ENCODE results near the gene ZNF226. TPM values are rescaled to one million over a fixed set of nuclear protein-coding genes. Genes with fewer than 3 reads are reported as not detected.

The ZNF226 gene
- total RNA-seq, 1 donor from 2014 or later, result 14.0 TPM

Other genes with a start within 250 kb of the ZNF226 start
- 11.8 and 13.7 TPM in 2 replicates for gene ZNF45, start 229.8 kb upstream of the ZNF226 start, total RNA-seq
- 4.7 and 6.1 TPM in 2 replicates for gene ZNF221, start 213.9 kb upstream of the ZNF226 start, total RNA-seq
- gene ZNF155, start 180.9 kb upstream of the ZNF226 start, total RNA-seq, result 8.6 and 9.7 TPM in 2 replicates
- gene ZNF230, start 162.1 kb upstream of the ZNF226 start, total RNA-seq, result 3.9 and 4.0 TPM in 2 replicates
- 8.2 and 8.7 TPM in 2 replicates for gene ZNF222, start 139.7 kb upstream of the ZNF226 start, total RNA-seq
- gene ZNF223, start 113.1 kb upstream of the ZNF226 start, total RNA-seq, result 5.8 and 6.1 TPM in 2 replicates
- gene ZNF284, start 92.9 kb upstream of the ZNF226 start, total RNA-seq, result 2.3 and 2.4 TPM in 2 replicates
- gene ZNF224, start 70.7 kb upstream of the ZNF226 start, total RNA-seq, result 24.5 and 27.0 TPM in 2 replicates
- 4.2 TPM in 2 replicates for gene ZNF225, start 51.7 kb upstream of the ZNF226 start, total RNA-seq
- gene ZNF234, start 23.5 kb upstream of the ZNF226 start, total RNA-seq, result 6.9 and 9.0 TPM in 2 replicates
- 13.8 and 15.8 TPM in 2 replicates for gene ZNF227, start 47.4 kb downstream of the ZNF226 start, total RNA-seq
- gene ZNF233, start 94.8 kb downstream of the ZNF226 start, total RNA-seq, result under 0.01 and 0.38 TPM in 2 replicates
- gene ZNF235, start 139.9 kb downstream of the ZNF226 start, total RNA-seq, result 4.7 and 6.1 TPM in 2 replicates
- gene ZNF112, start 191.6 kb downstream of the ZNF226 start, total RNA-seq, result 5.0 and 7.2 TPM in 2 replicates
- 2.2 and 4.5 TPM in 2 replicates for gene ZNF285, start 236.5 kb downstream of the ZNF226 start, total RNA-seq